HG02981 (cell line): ENCODE results near the gene SLC13A4.
"Not testable (repeated sequence)": the region's sequence is repeated elsewhere in the genome, so short reads cannot be mapped to it uniquely, and the experiment has no call there.

Experiments
- ATAC-seq: cut with Tn5 transposase; IDR thresholded peaks from one replicate; pipeline ENCODE4 v1.9.1; 2021; ENCODE audit warnings: mild to moderate bottlenecking, moderate library complexity; ENCODE audit not compliant: unreplicated experiment

Gene SLC13A4

GRCh38 chr7:135704074-135704473 lies 23.9 kb downstream of the SLC13A4 start:
- ATAC-seq = no peak

DNA sequence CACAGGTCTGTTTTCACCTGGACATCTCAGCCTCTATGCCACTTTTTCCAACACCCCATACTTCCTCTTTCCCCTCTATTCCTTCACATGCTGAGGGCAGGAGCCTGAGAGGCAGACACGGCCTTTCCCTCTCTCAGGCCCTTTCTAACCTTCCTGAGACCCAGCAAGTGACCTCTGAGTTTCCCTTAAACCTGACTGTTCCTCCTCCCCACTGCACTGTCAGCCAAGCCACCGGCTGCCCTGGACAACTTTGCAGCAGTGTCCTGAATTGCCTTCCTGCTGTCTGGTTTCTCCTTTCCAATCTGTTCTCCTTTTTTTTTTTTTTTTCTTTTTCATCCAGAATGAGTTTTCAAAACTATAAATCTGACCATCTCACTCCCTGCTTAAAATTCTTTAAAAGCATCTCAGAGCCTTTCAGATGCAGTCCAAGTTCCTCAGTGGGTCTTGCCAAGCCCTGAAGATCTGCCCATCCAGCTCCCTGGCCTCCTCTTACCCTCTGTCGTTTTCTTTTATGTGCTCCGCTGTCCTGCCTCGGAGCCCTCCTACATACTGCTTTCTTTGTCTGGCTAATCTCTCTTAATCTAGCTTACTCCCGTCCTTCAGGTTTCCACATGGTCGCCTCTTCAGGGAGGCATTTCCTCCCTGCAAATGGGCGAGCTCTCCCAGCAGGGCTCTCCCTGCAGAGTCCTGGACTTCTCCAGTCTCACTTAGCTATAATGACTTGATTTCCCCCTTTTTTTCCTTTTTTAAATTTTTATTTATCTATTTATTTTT lies 30.5 kb downstream of the SLC13A4 start:
- ATAC-seq = no peak

- ATAC-seq = no peak
These were observed 34.4 kb downstream of the SLC13A4 start for GRCh38 chr7:135693558-135693957.

DNA sequence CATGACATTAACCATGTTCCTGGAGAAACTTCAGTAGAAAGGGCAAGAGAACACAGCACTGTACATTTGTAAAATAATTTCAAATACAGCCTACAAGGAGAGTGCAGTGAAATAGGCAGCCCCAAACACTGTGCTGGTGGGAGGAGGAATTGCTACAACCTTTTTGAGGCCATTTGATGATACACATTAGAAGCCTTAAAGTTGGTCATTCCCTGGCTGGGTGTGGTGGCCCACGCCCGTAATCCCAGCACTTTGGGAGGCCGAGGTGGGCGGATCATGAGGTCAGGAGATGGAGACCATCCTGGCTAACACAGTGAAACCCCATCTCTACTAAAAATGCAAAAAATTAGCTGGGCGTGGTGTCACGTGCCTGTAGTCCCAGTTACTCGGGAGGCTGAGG lies 35.4 kb downstream of the SLC13A4 start:
- ATAC-seq = not testable (repeated sequence)

- no peak for ATAC-seq
These were observed 35.9 kb downstream of the SLC13A4 start for GRCh38 chr7:135692055-135692454.

DNA sequence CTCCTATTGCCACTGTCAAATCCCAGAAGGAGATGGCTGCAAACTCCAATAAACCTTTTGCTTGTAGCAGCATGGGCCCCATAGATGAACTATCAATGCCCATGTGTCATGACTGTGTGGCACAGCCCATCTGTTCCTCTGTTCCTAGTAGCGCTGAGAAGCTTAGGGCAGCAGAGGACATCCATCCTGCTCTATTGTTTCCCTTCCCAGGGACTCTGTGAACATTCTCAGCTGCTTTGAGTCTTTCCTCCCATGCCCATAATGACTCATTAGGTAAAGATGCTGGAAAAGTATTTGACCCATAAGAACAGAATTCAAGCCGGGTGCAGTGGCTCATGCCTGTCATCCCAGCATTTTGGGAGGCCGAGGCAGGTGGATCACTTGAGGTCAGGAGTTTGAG lies 37.4 kb downstream of the SLC13A4 start:
- no peak for ATAC-seq

DNA sequence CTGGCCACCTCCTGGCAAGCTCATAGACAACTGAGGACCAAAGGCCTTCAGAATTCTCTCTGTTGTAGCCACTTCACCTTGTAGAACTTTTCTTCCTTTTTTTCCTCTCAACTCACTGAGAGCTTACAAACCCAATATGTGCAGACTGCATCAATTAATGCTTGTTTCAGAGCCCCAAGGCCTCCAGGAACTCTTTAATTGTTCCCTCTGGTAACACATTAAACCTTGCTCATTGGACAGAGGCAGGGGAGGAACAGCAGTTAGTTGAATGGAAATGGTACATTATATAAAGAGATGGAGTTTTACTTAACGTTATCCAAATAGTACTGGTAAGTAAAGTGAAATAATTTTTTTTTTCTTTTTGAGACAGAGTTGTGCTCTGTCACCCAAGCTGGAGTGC lies 40.5 kb downstream of the SLC13A4 start:
- no peak for ATAC-seq

DNA sequence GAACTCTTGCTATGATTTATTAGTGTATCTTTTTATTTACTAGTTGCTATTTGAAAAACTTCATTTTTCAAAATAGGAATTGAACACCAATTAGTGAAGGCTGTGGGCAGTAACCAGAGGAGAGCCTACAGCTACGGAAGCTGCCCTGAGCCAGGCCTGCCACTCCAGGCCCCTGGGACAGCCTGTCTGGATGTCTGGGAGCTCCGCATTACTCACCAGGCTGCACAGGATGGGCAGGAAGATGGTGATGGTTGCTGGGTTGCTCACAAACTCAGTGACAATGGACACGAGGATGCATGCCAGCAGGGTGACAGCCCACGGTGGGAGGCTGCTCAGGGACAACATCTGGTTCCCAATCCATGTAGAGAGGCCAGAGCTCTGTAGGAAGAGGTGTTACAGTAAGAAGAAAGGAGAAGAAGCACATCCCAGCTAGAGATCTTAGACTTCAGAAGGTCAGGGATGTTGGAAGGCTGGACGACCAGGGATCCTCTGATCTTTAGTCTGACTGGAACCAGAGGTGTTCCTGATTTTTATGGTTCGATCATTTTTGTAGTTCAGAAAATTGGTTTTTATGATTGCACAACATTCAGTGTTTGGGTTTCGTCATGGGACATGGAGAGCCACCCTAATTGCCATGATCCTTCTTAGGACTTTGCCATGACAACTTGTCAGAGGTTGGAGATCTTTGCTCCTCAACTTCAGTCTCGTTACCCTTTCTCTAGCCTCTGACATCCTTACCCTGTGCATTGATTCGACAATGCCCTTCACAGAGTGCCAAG lies 42.5 kb downstream of the SLC13A4 start:
- no peak for ATAC-seq

DNA sequence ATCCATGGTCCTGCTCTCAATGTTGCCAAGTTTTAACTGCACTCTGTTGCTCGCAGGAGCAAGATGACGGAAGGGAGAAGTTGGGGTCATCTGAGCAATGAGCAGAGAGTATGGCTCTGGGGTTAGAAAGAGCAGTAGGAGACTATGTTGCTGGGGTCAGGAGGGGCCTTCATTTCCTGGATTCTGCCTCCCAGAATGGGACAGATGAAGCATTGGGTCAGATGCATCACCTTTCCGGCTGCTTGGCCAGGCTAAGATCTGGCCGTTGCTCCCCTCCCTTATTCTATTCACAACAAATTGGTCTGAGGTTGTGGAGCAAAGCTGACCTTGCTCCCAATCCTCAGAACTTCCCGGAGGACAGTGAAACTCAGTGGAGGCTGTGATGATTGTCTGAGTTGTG lies 43.3 kb downstream of the SLC13A4 start:
- ATAC-seq = no peak

DNA sequence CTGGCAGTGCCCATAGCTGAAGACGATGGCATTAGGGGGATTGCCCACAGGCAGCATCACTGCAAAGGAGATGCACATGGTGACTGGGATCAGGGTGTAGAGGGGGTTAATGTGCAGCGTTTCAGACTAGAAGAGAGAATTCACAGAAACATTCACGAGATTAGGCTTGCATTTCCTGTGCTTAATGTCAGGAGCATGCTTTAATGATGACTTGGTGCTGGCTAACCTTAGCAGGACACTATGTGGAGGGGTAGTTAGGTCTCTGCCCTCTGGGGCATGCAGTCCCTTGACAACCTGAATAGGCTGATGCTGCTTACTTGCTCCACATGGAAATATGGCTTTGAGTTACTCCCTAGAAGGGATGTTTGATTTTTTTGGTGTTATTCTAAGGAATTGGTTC lies 43.9 kb downstream of the SLC13A4 start:
- ATAC-seq = no peak

DNA sequence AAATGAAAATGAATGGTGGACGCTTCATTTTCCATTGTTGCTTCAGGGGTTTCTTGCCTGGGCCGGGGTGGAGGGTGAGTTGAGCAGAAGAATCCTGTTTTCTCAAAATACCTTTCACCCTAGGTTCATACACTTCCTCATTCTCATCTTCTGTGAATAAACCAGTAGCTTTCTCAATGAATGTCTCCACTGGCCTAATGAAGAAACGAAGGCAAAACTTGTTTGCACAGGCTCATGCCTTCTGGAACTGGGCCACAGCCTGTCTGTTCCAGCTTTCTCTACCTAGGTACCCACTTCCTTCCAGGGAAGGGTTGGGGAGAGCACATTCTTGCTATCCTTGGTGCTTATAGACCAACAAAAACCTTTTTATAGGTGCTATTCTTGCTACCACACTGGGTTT lies 44.4 kb downstream of the SLC13A4 start:
- no peak for ATAC-seq

DNA sequence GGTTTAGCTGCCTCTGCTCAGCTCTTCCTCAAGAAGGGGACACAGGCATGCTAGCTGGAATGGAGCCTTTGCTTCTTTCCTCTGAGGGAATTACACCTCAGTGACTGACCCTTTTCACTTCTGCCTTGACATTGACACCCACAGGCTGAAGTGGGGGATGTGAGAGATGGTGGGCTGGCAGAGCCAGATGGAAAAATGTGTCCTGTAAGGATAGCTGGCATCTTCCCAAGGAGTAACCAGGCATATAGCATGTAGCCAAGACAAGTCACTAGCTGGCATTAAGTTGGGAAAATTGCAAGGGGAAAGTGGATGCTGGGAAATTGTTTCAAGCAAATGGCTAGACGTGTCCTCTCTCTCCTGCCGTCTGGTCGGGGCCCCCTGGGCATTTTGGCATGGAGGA lies 45.8 kb downstream of the SLC13A4 start:
- no peak for ATAC-seq

- ATAC-seq = no peak
These were observed 46.2 kb downstream of the SLC13A4 start for GRCh38 chr7:135681762-135682161.

GRCh38 chr7:135678612-135679575 lies 49.1 kb downstream of the SLC13A4 start:
- no peak for ATAC-seq

DNA sequence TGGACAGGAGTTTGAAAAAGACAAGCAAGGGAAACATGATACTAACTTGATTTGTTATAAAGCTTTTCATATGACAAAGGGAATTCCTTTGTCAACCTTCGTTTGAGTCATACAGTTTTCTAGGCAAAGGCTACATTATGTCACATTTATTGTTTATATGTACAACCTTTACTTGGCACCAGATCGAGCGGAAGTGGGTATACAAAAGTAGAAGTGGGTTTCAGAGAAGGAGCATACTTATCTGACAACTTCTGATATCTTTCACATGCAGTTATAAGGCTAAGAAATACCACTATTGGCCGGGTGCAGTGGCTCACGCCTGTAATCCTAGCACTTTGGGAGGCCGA lies 54.7 kb downstream of the SLC13A4 start:
- no peak for ATAC-seq

DNA sequence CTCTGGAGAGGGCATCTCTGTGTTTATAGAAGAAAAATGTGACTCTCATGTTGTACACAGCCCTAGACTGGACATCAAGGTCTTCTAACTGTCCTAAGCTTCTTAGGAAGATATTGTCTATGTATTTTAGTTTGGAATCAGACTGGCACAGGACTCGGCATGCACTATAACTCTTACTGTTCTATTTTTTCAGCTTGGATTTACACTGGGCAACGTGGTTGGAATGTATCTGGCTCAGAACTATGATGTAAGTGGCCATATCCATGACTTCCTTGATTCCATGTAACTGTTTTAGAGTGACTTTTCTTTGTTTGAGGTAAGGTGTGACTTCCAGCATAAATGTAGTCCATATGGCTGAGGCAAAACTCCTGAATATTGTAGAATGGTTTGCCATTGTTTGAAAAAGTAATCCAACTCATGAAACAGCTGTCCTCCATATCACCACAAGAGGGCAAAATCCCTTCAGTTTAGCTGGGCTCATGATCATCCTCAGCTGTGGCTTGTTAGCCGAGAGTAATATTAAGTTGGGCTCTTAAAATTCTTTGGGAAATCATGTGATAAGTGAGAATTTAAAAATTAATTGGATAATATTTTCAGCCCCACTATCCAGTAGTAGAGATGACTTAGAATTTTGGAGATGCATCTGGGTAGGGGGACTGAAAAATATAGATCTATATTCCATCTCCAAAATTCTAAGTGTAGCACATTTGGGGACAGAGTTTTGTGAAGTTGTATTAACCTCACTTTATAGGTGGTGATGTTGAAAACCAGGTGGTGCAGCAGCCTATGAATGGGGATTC lies 55.2 kb downstream of the SLC13A4 start:
- peak; percentile 89 for ATAC-seq

GRCh38 chr7:135670179-135670578 lies 57.8 kb downstream of the SLC13A4 start:
- ATAC-seq = no peak

- no peak for ATAC-seq
These were observed 58.2 kb downstream of the SLC13A4 start for GRCh38 chr7:135669774-135670173.

DNA sequence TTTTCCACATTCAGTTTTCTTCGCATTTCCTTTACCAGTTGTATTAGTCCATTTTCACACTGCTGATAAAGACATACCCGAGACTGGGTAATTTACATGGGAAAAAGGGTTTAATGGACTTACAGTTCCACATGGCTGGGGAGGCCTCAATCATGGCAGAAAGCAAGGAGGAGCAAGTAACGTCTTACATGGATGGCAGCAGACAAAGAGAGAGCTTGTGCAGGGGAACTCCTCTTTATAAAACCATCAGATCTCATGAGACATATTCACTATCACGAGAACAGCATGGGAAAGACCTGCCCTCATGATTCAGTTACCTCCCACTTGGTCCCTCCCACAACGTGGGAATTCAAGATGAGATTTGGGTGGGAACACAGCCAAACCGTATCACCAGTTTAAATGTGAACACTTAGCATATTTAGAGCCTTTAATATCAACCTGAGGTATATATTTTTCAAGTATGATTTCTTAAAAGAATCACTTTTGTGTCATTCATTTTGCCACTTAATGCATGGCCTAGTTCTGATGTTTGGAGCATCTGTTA lies 59.1 kb downstream of the SLC13A4 start:
- not testable (repeated sequence) for ATAC-seq

DNA sequence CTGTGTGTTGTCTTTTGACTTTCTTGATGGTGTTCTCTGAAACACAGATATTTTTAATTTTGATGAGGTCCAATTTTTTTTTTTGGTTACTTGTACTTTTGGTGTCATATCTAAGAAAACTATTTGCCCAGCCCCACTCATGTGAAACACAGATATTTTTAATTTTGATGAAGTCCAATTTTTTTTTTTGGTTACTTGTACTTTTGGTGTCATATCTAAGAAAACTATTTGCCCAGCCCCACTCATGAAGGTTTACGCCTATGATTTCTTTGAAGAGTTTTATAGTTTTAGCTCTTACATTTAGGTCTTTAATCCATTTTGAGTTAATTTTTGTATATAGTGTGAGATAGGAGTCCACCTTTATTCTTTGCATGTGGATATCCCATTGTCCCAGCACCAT lies 60.4 kb downstream of the SLC13A4 start:
- not testable (repeated sequence) for ATAC-seq
